Daoy (cell line): ENCODE results near the gene MGST2. TPM values are rescaled to one million over a fixed set of nuclear protein-coding genes. Genes with fewer than 3 reads are reported as not detected.

ENCODE experiments used
- DNase-seq: peaks from one replicate; pipeline ENCODE4 v3.0.0-alpha.2; 2015; ENCODE audit warnings: low read depth
- total RNA-seq: library from RNA; depleted of rRNA; stranded (reverse); fragments of >200 nt; shearing (Covaris generic); gene quantifications from 2 replicates; pipeline ENCODE4 v1.2.3, GENCODE V29; 2014; rRNA removed

The MGST2 gene
- total RNA-seq, 1 experiment from 2014 or later = 23.2 TPM

DNA sequence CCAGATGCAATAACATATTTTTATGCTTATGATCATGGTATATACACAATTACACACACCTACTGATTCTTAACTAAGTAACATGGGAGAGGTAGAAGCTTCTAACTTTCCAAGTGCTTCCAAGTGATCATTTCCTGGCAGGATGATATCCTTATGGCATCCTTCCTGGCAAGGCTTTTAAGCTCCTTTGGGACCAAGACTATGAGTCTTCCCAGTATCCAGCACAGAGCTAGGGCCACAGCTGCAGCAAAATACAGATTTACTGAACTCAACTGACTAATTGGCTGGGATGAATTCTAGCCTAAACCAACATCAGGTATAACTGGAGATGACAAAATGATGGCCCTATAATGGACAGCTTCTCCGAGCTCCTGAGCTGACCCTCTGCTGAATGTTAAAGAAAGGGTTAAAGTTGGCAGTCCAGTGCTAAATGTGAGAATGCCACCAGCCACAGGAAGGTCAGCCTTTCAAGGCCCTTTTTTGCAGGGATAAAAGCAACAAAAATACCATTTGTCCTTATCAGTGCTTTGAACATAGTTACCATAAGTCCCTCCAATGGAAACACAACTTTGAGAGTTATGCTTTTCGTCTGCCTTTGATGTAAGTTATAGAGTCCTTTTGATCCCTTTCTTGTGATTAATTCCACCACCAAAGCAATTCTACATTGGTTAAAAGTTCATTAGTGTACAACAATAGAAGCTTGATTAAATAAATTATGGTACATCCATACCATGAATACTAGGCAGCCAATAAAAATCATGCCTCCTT, 73.4 kb downstream of the MGST2 start:
- no peak for DNase-seq

GRCh38 chr4:139740121-139740520, 74.5 kb downstream of the MGST2 start:
- DNase-seq = no peak

- peak; percentile 58 for DNase-seq
These were observed 75.0 kb downstream of the MGST2 start for GRCh38 chr4:139740531-139741041.

DNA sequence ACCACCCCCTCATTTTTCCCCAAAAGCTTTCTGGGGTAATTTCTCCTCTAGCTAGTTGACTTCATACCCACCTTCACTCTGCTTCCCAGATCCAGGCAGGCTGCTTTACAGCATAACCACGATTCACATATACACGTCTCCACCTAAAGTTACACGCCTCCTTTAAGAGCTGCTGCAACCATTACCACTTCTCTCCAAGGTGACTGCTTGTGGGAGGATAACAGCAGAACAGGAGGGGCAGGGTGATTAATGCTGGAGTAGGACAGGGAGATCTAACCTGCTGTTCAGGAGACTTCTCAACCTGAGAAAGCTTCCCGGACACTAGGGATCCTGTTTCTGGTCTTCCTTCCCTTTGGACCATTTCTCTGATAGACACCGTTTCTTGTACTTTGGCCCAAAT, 77.4 kb downstream of the MGST2 start:
- DNase-seq = no peak

- no peak for DNase-seq
These were observed 78.6 kb downstream of the MGST2 start for GRCh38 chr4:139744232-139744631.

DNA sequence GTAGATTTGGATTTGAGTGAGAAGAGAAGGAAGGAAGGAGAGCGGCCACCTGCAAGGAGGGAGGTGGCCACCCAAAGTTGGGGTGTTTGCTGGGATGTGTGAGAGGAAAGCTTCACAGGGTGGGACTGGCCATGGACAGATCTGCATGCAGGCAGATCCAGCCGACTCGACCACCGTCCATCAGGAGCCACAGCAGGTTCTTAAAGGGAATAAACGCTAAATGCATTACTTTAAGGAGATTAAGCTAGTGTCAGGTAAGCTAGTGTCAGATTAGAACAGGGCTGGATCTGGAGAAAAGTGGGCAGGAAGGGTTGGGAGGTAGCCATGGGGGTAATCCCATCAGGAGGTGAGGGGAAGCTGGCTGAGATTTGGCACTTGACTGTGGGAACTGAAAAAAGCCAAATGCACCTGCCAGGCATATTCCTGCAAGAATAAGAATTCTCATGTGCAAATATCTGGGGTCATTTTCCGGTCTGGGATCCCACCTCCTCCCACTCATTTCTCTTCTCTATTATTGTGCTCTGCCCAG, 79.6 kb downstream of the MGST2 start:
- no peak for DNase-seq

GRCh38 chr4:139746431-139747171, 81.0 kb downstream of the MGST2 start:
- DNase-seq = no peak

DNA sequence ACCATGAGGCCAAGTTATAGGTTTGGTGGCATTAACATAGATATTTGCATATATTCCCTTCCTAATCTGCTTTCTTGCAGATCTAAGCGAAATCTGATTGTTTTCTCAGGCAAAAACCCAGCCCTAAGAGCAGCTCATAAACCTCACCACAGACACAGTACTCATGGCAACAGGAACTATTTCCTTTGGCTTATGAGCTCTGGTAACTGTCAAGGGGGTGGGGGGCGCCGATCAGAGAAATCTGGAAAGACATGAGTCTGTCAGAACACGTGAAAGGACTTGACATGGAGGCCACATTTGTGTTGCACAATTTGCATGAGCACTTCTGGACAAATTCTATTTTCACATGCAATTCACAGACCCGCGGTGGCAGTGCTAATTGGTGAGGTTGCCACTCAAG, 83.7 kb downstream of the MGST2 start:
- DNase-seq = no peak

DNA sequence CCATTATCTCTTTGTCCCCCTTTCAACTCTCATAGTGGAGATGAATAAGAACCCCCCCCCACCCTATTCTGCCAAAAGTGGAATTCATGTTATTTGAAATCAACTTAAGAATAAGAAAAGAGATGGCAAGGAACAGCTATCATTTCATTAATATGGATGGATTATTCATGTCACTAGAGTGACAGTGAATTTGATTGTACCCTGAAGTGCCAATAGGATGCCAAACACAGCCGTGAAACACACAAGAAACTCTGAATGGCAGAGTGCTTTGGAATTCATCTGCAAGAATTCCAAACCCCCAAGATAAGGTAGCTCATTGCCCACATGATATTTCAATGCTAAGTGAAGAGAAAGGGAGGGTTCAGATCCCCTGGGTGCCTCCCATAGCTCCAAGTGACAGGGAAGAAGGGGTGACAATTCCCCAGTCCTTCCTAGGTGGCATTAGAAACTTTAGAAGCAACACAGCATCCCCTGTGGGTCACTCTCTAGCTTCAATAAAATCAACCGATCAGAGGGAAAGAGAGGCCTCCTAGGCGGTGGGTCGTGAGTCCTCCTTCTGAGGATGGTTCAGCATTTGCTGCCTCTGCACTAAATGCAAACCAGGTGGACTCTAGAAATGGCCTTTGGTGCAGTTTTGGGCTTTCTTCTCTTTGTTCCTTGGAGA, 84.3 kb downstream of the MGST2 start:
- no peak for DNase-seq

DNA sequence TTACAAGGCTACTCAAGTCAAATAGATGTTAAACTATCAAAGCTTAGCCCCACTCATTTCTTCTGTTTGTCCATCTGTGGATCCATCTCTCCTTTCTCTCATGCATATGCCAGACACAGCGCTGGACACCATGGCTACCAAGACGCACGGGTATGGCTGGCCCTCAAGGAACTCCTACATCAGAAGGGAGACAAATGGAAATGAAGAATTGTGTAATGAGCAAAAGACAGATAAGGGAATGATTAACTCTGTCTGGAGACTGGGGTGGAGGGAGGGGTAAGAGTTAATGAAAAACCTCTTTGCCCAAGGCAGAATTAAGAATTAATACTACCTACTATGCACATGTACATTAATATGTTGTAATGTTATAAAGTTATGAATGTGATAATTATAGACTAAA, 88.1 kb downstream of the MGST2 start:
- DNase-seq = no peak

Other genes starting within 250 kb of the MGST2 start
- 3.8 and 5.0 TPM in 2 replicates for gene RAB33B, start 211.7 kb upstream of the MGST2 start, total RNA-seq
- gene SETD7, start 109.6 kb upstream of the MGST2 start, total RNA-seq = 18.2 and 20.7 TPM in 2 replicates